H54 (cell line): ENCODE measurements around the gene C1orf53.

Experiments
- DNase-seq: peaks from one replicate; pipeline ENCODE4 v3.0.0; 2011; ENCODE audit warnings: low spot score, mixed read lengths; ENCODE audit not compliant: insufficient read length
- FAIRE-seq: peaks from 3 replicates; lab custom pipeline; 2011; peaks lifted over from hg19 to GRCh38; lab: Jason Lieb, UNC
- POLR2A ChIP-seq: IDR thresholded peaks from 2 replicates; pipeline ENCODE4 v1.6.1; 2011; ENCODE audit warnings: low read depth, mild to moderate bottlenecking, low read length

C1orf53 gene

DNA sequence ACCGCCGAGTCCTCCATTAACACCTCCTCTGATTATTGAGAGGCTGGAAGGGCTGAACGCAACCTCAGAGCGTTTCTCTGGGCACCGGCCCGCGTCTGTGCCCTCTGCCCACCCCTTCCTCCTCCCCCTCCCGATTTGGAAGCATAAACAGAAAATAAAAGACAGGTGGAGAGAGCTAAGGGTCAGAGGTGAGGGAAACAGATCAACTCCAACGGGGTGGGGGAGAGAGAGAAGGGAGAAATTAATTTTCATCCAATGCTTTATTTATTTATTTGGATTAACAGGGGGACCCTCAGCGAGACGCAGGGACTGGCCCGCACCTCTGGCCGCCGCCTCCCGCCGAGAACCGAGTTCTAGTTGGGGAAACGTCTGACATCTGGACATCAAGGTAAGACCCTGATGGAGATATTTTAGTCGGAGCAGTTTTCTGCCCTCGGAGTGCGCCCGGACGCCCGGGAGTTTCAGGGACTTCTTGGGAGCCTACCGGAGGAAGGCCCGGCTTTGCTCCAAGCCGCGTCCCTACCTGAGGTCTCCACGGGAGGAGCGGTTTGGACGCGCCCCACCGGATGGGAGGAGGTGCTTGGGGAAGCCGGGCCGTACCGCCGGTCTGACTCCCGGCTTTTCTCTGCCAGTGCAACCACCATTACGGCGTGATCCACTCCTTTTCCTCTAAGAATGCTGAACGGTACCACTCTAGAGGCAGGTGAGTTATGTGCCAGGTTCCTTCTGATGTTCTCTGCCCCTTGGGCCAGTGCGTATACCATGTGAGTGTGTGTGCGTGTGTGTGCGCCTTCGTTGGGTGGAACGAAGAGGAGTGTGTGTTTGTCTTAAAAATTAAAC lies 9.6 kb downstream of the C1orf53 start:
- FAIRE-seq (no peak), DNase-seq (no peak)
- TF ChIP-seq POLR2A, result no peak

DNA sequence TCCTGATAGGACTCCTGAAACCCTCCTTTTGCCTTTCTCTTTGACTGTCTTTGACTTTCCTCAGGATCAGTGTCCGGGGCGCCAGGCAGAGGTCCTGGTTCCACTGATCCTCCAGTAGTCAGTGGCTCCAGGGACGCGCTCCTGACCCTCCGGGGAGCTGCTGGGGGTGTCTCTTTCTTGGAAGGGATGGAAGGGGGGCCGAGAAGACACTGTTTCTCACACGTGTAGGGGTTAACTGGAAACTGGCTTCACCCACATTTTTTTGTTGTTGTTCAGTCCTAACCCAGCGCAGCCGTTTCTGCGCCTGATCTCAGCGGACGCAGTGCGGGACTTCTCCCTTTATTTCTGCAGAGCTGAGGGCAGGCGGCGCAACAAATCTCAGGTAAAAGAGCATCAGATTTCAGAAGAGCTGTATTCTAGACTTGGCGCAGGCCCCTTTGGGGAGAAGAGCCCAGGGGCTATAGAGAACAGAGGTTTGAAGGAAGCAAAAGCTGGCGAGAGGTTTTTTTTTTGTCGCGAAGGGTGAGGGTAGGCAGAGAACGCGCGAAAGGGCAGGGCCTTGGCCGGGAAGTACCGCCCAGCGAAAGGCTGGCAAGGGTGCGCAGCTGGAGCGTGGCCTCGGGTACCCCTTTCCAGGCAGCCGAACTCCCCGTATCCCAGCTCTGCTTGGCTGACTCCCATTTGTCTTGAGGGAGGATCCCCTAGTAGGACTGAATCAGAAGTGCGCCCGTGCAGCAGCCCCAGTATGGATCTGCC lies 10.5 kb downstream of the C1orf53 start:
- FAIRE-seq (no peak), DNase-seq (no peak)
- TF ChIP-seq POLR2A, result no peak

DNA sequence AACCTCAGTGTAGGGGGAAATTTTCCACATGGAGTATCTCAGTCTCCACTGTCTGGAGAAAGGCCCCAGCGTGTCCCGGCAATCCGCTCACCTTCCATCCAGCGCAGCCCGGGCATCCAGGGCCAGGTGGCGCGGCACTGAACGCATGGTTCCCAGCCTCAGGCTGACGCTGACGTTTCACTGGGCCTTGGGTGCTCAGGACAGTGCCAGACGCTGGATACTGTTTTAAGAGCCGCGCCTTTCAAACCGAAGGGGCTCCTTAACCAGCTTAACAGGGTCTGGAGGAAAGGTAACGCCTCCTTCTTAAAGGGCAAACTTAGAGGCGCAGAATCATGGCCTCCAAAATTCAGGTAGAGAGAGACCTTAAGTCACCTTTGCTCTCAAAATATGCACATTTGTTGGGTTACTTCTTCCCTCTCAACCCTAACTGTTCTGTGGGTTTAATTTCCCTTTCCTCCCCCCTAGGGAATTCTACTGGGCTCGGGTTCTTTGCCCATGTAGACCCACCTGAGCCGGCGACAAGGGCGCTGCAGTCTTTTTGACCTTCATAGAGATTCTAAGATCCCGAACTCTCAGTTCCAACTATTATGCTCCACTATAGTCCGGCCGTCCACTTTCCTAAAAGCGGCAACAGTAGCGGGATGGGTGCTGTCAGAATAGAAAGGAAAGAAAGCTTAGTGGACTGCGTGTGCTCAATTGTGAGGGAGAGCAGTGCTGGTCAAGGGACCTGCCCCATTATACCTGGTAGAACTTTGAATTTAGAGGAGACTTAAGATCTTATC lies 11.3 kb downstream of the C1orf53 start:
- no peak for FAIRE-seq

DNA sequence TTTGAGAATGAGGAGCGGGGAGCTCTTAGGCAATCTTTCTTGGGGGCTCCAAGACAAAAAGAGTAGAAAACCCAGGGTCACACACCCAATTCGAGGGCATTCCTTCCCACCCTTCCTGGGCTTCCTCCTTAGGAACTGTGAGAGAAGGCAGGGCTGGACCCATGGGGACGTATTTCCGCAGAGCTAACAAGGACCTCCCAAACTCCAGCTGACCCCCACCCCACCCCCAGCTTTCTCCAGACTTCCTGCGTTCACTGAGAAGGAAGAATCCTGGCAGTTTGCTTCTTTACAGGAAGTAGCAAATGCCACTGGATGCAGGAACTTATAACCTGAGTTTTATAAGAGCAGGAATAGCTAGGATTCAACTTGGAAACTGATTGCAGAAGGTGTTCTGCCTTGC lies 12.1 kb downstream of the C1orf53 start:
- no peak for FAIRE-seq
- DNase-seq, result no peak
- TF ChIP-seq POLR2A, result no peak

More for the DNA sequence above, 11.3 kb downstream of the C1orf53 start:
- no peak for TF ChIP-seq POLR2A
- no peak for DNase-seq

DNA sequence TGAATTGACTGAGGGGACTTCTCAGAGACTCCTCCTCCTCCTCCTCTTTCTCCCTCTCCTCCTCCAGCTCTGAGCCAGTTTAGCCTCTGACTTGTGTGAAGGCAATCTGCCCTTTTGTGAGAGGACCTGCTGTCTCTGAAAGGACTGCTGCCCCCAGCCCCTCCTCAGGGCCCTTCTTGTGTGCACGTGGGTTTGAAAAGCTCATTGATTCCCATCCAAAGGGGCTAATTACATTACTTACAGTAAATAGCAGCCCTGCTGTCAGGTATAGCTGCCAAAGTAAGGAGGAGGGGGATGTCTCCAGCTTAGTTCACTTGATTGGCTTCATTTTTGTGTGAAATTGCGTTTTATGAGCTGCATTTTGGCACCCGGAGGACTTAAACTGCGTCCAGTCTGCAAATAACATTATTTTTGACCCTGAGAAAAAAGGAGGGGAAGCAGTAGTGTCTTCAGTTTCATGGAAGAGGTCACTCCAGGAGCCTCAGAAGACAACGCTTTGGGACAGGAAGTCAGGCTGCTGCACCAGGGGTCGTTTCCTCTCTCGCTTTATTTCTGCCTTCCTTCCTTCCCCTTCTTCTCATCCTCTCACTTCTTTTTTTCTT lies 12.9 kb downstream of the C1orf53 start:
- FAIRE-seq, result no peak
- no peak for TF ChIP-seq POLR2A
- DNase-seq, result no peak

DNA sequence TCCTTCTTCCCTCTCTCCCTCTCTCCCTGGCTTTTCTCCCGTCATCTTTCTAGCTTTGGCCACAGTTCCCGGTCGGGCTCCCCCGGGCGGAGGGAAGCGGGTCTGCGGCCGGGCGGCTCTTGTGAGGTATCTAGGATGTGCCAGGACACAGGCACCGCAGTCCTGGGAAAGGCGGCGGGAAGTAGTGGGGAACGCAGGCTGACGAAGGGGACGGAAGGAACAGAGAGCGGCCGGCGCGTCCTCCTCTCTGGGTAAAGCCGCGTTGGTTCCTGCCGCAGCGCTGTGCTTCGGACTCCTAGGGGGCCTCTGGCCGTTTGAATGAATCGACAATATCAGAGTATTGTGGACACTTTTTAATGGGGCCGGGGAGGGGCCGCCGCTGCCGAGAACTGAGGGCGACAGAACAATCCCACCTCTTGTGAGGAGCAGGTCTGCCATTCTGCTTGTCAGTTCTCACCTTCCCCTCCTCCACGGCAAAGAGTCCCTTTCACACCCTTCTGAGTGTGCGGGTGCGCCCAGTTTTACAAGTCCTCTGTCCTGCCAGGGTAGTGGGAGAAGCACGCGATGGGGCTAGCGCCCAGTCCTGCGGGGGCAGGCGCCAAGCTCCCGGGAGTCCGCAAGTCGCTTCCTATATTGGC lies 13.6 kb downstream of the C1orf53 start:
- DNase-seq (peak; percentile 77), FAIRE-seq (no peak)
- TF ChIP-seq POLR2A, result no peak

DNA sequence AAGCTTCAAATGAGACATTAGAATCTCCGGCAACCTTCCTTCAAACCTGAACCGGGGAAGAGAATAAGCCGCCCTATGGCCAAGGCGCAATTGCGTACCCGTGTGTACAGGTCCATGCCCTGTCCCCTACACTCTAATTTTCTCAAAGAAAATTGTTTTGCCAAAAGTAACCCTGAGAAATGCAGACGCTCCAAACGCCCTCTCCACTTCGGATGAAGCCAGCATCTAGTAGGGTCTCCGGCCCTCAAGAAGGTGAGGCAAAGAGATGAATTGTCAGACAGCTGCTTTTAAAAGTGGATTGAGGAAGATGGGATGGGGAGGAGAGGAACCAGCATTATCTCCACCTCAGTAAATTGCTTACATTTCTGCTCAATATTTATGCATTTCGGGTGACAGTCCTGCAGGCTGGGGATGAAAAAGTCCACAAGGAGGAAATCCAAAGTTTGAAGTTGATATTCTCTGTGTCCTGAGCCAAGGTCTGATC lies 14.1 kb downstream of the C1orf53 start:
- no peak for TF ChIP-seq POLR2A
- DNase-seq (no peak), FAIRE-seq (no peak)

DNA sequence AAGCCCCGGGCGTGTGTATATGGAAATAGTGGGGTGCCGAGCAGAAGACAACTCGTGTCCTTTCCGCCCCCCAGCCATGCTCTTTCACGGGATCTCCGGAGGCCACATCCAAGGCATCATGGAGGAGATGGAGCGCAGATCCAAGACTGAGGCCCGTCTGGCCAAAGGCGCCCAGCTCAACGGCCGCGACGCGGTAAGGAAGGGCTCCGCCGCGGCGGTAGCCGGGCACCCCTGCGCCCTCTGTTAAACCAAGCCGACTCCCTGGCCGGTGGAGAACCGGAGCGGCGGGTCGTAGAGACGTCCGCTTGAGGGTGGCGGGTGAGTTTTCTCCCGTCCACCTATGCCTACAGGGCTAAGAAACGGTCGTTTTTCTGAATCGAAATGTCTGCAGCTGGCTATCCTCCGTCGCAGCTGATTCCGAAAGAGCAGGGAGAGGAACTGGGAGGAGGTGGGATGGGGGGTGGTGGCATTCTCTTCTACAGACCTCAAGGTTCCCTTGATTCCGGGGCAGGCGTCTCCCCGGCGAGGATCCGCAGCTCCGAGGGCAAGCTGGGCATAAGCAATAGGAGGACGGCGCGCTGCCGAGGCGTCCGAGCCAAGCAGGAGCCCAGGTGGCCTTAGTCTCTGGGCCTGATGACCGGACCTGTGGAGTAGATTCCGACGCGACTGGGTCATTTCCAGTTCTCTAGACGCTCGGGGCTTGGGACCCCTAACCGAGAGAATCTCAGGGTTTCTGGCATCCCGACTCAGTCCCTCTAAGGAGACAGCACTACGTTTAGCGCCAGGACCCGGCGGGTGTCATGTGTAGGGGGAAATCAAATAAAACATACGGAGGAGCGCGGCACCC lies 15.6 kb downstream of the C1orf53 start:
- TF ChIP-seq POLR2A, result no peak; the same call in 1 of the 2 replicates
- FAIRE-seq, result no peak
- peak; percentile 26 for DNase-seq

DNA sequence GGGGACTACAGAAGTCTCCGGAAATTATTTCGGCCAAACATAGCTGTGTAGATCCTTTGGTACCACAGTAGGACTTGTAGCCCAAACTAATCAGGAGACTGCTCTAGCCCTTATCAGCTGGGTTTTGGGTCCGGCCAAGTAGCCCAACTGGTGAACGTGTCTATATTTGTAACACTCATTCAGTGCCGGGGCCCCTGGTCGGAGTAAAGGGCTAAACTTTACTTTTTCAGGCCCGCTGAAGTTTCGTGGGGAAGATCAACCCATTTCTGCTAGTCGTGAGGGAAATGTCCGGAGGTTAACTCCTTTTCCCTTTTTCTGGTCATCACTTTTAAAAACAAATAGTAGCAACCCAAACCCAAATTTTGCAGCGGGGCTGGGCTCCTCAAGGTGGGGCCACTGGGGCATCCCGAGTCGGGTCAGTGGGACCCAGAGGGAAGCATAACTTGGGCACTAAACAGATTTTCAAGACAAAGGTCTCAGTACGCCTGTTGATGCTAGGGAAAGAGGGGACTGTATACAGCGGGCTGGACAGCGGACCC lies 16.4 kb downstream of the C1orf53 start:
- FAIRE-seq, result no peak
- DNase-seq, result no peak

DNA sequence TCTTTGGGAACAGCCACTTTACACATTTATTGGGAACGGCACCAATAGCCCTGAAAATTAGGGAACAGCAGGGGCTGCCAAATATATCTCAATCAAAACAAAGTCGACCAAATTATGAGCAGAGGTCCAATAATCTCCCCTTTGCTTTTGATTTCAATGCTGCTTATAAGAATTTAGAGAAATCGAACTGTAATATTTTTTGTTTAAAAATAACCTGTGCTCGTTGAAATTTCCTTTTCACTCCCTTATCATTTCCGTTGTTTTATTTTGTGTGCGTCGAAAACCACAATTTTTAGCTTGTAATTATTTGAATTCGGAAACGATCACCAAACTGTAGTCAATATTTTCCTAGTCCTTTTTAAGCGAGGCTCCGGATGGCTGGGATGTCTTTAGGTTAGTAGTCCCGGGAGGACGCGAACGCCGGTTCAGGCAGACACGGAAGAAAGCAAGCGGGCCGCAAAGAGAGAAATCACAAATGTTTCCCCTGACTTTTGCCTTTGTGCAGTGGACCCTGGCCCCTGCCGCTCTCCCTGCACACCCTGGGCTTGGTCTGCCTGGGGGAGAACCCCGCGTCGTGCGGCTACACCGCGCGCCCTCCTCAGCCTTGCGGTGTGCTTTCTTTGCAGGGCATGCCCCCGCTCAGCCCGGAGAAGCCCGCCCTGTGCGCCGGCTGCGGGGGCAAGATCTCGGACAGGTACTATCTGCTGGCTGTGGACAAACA lies 17.1 kb downstream of the C1orf53 start:
- no peak for DNase-seq
- FAIRE-seq, result no peak
- TF ChIP-seq POLR2A, result no peak

More for the DNA sequence above, 16.4 kb downstream of the C1orf53 start:
- TF ChIP-seq POLR2A, result no peak

DNA sequence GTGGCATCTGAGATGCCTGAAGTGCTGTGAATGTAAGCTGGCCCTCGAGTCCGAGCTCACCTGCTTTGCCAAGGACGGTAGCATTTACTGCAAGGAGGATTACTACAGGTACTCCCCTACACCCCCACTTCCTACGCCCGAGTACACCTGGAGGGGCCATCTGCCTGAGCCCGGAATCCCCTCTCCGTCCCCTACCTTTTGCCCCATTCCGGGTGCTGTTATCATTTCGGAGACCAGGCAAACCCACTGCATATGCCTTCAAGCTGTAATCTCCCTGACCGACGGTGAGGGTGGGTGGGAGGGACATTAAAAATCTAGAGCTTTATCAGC lies 17.6 kb downstream of the C1orf53 start:
- DNase-seq (no peak), FAIRE-seq (no peak)
- no peak for TF ChIP-seq POLR2A

DNA sequence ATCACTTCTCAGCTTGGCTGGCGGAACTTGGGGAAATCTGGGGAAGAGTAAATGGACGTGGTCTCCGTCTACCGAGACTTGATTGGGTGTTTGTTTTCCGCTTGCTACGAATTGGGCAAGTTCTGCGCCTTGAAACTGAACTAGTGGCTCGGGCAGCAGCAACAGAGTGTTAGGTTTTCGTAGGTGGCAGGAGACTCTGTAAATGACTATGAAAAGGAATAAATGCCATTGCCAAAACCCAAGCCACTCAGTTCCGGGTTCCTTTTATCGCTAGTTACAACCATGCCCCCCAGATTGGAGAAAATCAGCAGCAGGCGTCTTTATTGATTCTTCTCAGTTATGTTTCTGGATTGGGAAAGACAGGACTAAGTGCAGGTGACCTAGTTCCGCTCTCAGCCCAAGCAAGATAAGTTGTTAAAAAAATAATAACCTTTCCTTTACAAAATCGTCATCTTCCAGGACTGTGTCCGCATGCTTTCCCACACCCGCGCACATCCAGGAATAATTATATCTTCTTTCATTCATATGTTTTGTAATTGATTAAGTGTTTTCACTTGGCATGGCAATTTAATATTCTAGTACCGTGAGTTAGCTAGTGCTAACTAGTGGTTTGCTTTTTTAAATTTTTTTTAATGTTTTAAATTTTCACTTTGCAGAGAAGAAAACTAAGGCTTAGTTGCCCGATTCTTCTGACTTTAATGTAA lies 18.1 kb downstream of the C1orf53 start:
- FAIRE-seq (no peak), DNase-seq (no peak)
- TF ChIP-seq POLR2A, result no peak
